HL-60 (cell line): Measurements from ENCODE around the gene STAT4.
A peak's percentile ranks its signal among the peaks of the same experiment; 100 is the strongest.

Experiments used
- DNase-seq, 2 experiments: peaks; one replicate each; pipeline ENCODE4 v3.0.0-alpha.2; 2010 to 2020; ENCODE audit warnings: low read depth in 1 of 2, low spot score in 1 of 2
- H3K27ac ChIP-seq: fragments of 250-450 bp; sonication (Bioruptor Pico); replicated peaks from 2 replicates; pipeline ENCODE4 v1.5.1; 2020; ENCODE audit warnings: mild to moderate bottlenecking, moderate library complexity
- H3K27me3 ChIP-seq: fragments of 250-450 bp; sonication (Bioruptor Pico); 2 replicates; pipeline ENCODE4 v1.5.1; 2021; ENCODE audit warnings: mild to moderate bottlenecking, moderate library complexity; ENCODE audit not compliant: insufficient read depth, poor library complexity, severe bottlenecking
- H3K4me3 ChIP-seq: replicated peaks from 2 replicates; pipeline ENCODE4 v1.5.1; 2011; ENCODE audit warnings: mild to moderate bottlenecking, control low read depth, low read length; ENCODE audit not compliant: insufficient read depth
- GABPA ChIP-seq: IDR thresholded peaks from 2 replicates; pipeline ENCODE4 v1.6.1; 2012; ENCODE audit warnings: low read depth
- POLR2AphosphoS5 ChIP-seq: IDR thresholded peaks from 2 replicates; pipeline ENCODE4 v1.6.1; 2012; ENCODE audit warnings: low read depth
- SPI1 ChIP-seq: IDR thresholded peaks from 2 replicates; pipeline ENCODE4 v1.6.1; 2012; ENCODE audit warnings: low read depth, mild to moderate bottlenecking, borderline replicate concordance
- TF ChIP-seq, protein P1 (sequence below): IDR thresholded peaks from 2 replicates; pipeline ENCODE4 v1.6.1; 2012; ENCODE audit warnings: low read depth; ENCODE audit not compliant: insufficient replicate concordance
- TF ChIP-seq, protein P2 (sequence below): IDR thresholded peaks from one replicate; pipeline ENCODE4 v1.5.1; 2011; ENCODE audit warnings: low read length, control low read depth, inconsistent platforms; ENCODE audit not compliant: insufficient read depth

The STAT4 gene

GRCh38 chr2:191020742-191021381 is 129.9 kb downstream of the STAT4 start:
- Histone ChIP-seq H3K27me3 (no peaks in the 10 kb centered on the region), H3K27ac (peak overlapping the region; percentile 99), H3K4me3 (peak overlapping the region; percentile 43)
- TF ChIP-seq GABPA (0 out of 2 replicates have a peak, but pooled peaks have one; percentile 11), POLR2AphosphoS5 (no peak; the same call in 1 of the 2 replicates), SPI1 (no peak)
- TF ChIP-seq, protein P1, sequence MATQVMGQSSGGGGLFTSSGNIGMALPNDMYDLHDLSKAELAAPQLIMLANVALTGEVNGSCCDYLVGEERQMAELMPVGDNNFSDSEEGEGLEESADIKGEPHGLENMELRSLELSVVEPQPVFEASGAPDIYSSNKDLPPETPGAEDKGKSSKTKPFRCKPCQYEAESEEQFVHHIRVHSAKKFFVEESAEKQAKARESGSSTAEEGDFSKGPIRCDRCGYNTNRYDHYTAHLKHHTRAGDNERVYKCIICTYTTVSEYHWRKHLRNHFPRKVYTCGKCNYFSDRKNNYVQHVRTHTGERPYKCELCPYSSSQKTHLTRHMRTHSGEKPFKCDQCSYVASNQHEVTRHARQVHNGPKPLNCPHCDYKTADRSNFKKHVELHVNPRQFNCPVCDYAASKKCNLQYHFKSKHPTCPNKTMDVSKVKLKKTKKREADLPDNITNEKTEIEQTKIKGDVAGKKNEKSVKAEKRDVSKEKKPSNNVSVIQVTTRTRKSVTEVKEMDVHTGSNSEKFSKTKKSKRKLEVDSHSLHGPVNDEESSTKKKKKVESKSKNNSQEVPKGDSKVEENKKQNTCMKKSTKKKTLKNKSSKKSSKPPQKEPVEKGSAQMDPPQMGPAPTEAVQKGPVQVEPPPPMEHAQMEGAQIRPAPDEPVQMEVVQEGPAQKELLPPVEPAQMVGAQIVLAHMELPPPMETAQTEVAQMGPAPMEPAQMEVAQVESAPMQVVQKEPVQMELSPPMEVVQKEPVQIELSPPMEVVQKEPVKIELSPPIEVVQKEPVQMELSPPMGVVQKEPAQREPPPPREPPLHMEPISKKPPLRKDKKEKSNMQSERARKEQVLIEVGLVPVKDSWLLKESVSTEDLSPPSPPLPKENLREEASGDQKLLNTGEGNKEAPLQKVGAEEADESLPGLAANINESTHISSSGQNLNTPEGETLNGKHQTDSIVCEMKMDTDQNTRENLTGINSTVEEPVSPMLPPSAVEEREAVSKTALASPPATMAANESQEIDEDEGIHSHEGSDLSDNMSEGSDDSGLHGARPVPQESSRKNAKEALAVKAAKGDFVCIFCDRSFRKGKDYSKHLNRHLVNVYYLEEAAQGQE, result no peak
- TF ChIP-seq, protein P2, sequence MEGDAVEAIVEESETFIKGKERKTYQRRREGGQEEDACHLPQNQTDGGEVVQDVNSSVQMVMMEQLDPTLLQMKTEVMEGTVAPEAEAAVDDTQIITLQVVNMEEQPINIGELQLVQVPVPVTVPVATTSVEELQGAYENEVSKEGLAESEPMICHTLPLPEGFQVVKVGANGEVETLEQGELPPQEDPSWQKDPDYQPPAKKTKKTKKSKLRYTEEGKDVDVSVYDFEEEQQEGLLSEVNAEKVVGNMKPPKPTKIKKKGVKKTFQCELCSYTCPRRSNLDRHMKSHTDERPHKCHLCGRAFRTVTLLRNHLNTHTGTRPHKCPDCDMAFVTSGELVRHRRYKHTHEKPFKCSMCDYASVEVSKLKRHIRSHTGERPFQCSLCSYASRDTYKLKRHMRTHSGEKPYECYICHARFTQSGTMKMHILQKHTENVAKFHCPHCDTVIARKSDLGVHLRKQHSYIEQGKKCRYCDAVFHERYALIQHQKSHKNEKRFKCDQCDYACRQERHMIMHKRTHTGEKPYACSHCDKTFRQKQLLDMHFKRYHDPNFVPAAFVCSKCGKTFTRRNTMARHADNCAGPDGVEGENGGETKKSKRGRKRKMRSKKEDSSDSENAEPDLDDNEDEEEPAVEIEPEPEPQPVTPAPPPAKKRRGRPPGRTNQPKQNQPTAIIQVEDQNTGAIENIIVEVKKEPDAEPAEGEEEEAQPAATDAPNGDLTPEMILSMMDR, result no peak
- peak; percentile 51 to 81 for DNase-seq

GRCh38 chr2:191020221-191020741 is 130.5 kb downstream of the STAT4 start:
- Histone ChIP-seq H3K27me3 (no peaks in the 10 kb centered on the region), H3K4me3 (peak overlapping the region; percentile 43), H3K27ac (peak overlapping the region; percentile 99)
- DNase-seq, result peak; percentile 94
- TF ChIP-seq GABPA, result peak; percentile 62
- TF ChIP-seq, protein P2, result no peak
- TF ChIP-seq SPI1, result peak; percentile 59; the same call in 1 of the 2 replicates
- TF ChIP-seq, protein P1, result peak; percentile 75
- TF ChIP-seq POLR2AphosphoS5, result peak; percentile 97

DNA sequence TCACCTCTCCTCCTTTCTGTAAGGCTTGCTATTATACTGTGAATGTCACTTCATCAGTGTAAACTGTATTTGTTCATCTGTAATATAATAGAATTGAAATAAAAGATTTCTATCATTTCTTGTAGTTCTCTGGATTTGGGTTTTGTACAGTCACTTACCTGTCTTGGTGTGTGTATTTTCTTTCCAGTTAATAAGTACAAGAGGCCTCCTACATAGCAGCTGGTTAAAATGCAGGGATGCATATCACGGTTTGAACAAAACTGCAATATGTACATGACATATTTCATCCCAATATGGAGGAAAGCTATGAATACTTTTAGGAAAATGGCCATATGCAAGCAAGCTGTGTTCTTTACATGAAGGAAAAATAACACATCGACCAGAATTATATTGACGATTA is 131.4 kb downstream of the STAT4 start:
- TF ChIP-seq, protein P2, result no peak
- no peak for TF ChIP-seq GABPA
- no peak for TF ChIP-seq POLR2AphosphoS5
- TF ChIP-seq, protein P1, result no peak
- TF ChIP-seq SPI1, result no peak
- no peak for DNase-seq
- Histone ChIP-seq H3K4me3 (no peak overlapping the region), H3K27ac (peak overlapping the region; percentile 99), H3K27me3 (no peaks in the 10 kb centered on the region)
